ENCODE results near the gene PLCD1. TPM values are rescaled to one million over a fixed set of nuclear protein-coding genes. Genes with fewer than 3 reads are reported as not detected.
"Not testable (repeated sequence)": the region's sequence is repeated elsewhere in the genome, so short reads cannot be mapped to it uniquely, and the experiment has no call there.

The PLCD1 gene
- 10 to 100 TPM; 11.6 to 18.0 (median 12.1) TPM for polyA plus RNA-seq

GRCh38 chr3:38029400-38030125, at the start of gene PLCD1:
PLCD1 (minus strand) TSS chr3:38029642; CDS start chr3:38029539, 103 bp downstream.
- peaks cover 0 to 10% (median 3%) of the 10 kb centered on the region in 3 donors for H3K27me3 Mint-ChIP-seq (ENCODE audit: low read depth in 3 of 3)

DNA sequence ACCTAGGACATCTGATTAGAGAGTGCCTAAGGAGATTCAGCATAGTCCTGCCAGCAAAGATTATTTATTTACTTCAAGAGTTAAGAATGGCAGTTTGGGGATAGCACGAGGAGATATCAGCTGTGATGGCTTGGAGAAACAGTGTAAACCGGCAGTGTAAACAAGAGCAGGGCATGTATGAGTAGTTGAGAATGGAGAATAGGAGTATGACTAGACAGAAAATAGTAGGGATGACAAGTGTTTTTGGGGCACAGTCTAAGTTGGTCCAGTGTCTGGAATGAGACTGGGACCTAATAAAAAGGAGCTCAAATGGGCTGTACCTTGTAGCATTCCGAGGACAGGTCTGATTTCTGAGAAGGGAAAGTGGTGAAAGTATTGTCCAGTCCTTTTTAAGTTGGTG, 47.6 kb upstream of the PLCD1 start:
- not testable (repeated sequence) for DNase-seq; H3K9me3 Mint-ChIP-seq; H3K27me3 Mint-ChIP-seq (ENCODE audit: low read depth in 3 of 3); H3K4me1 Mint-ChIP-seq; H3K27ac Mint-ChIP-seq; H3K4me3 Mint-ChIP-seq; H3K36me3 Mint-ChIP-seq

More at GRCh38 chr3:38029400-38030125, at the start of gene PLCD1:
- H3K4me1 Mint-ChIP-seq: peaks cover 19 to 27% of the 10 kb centered on the region in 2 donors
- H3K27ac Mint-ChIP-seq: peak within 1 kb of the TSS in 1 of 6 donors; percentile 71
- DNase-seq: peak; percentile 48 to 67 (median 54)
- H3K36me3 Mint-ChIP-seq: peaks cover 0 to 3% (median 0%) of the 10 kb centered on the region in 3 donors
- H3K4me3 Mint-ChIP-seq: peak within 1 kb of the TSS; percentile 61 to 85 (median 75)
- H3K9me3 Mint-ChIP-seq: peaks cover 0 to 2% (median 0%) of the 10 kb centered on the region in 6 donors

DNA sequence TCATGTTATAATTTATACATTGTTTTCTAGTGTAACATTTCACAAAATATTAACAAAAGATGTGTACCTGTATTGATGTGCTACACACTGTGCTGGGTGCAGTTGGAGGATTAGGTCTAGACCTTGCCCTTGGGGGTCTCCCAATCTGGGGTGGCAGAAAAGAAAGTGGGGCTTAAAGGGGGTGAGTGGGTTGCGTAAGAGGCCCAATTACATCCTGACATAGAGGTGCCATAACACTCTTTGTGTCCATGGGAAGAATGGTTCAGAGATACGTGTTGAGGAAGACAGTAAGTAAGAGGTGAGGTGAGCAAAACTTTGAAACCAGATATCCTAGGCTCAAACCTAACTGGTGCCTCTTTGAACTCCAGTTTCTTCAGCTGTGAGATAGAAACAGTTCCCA, 40.6 kb upstream of the PLCD1 start:
- Mint-ChIP-seq H3K36me3 (peaks cover 4 to 18% (median 8%) of the 10 kb centered on the region in 3 donors), H3K4me3 (no peak overlapping the region), H3K27ac (no peak overlapping the region), H3K27me3 (ENCODE audit: low read depth in 3 of 3) (peaks cover 0 to 2% (median 1%) of the 10 kb centered on the region in 3 donors), H3K9me3 (no peaks in the 10 kb centered on the region), H3K4me1 (no peaks in the 10 kb centered on the region)
- DNase-seq: no peak

- Mint-ChIP-seq H3K4me3 (no peak overlapping the region), H3K36me3 (peaks cover 4 to 18% (median 16%) of the 10 kb centered on the region in 3 donors), H3K27ac (no peak overlapping the region), H3K9me3 (no peaks in the 10 kb centered on the region), H3K27me3 (ENCODE audit: low read depth in 3 of 3) (peaks cover 0 to 2% (median 1%) of the 10 kb centered on the region in 3 donors), H3K4me1 (no peaks in the 10 kb centered on the region)
- DNase-seq: no peak
Observed at GRCh38 chr3:38067508-38068233, 38.2 kb upstream of the PLCD1 start.

DNA sequence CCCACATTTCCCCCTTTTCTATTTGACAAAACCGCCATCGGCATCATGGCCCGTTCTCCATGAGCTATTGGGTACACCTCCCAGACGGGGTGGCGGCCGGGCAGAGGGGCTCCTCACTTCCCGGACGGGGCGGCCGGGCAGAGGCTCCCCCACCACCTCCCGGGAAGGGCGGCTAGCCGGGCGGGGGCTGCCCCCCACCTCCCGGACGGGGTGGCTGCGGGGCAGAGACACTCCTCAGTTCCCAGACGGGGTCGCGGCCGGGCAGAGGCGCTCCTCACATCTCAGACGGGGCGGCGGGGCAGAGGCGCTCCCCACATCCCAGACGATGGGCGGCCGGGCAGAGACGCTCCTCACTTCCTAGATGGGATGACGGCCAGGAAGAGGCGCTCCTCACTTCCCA, 35.0 kb upstream of the PLCD1 start:
- H3K36me3 Mint-ChIP-seq: peaks cover 8 to 26% (median 26%) of the 10 kb centered on the region in 3 donors
- not testable (repeated sequence) for H3K4me3 Mint-ChIP-seq; H3K9me3 Mint-ChIP-seq; H3K27me3 Mint-ChIP-seq (ENCODE audit: low read depth in 3 of 3); H3K27ac Mint-ChIP-seq; DNase-seq; H3K4me1 Mint-ChIP-seq

DNA sequence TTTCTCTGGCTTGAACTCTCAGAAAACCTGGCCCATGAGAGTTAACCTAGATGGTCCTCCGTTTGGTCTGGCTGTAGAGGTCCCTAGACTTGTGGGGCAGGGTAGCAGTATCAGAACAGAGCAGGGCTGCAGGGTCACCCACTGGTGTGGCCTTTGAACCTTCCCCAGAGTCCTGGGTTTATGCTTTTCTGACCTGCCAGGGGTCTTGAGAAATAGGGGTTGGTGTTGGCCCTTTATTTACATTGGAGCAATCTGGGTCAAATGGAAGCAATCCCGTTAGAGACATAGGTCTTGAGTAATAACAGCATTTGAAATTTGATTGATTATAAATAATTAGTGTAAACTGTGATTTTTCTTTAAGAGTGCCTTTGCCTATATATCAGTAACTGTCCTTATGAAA, 33.4 kb upstream of the PLCD1 start:
- H3K27me3 Mint-ChIP-seq (ENCODE audit: low read depth in 3 of 3): peaks cover 0 to 6% (median 1%) of the 10 kb centered on the region in 3 donors

DNA sequence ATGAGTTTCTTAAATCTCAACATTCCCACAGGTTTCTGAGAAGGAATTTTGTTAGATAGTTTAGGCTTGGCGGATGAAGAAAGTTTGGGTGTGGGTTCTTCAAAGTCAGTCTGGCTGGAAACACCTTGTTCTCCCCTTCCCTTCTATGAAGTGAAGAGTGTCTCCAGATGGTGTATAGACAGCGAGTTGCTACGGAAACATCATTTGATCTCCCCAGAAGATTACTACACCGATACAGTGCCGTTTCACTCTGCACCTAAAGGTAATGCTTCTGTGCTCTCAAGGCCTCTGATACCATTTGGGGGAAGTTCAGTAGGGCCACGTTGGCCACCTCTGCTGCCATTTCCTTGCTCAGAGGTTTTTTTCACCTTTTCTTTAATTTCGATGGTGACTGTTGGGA, 30.1 kb upstream of the PLCD1 start:
- Mint-ChIP-seq H3K4me1 (peaks cover 0 to 8% of the 10 kb centered on the region in 2 donors), H3K36me3 (peaks cover 4 to 18% (median 8%) of the 10 kb centered on the region in 3 donors), H3K4me3 (no peak overlapping the region), H3K27ac (no peak overlapping the region), H3K9me3 (no peaks in the 10 kb centered on the region), H3K27me3 (ENCODE audit: low read depth in 3 of 3) (peaks cover 0 to 6% (median 0%) of the 10 kb centered on the region in 3 donors)
- no peak for DNase-seq

More for the DNA sequence above, 33.4 kb upstream of the PLCD1 start:
- H3K4me1 Mint-ChIP-seq: no peaks in the 10 kb centered on the region
- no peaks in the 10 kb centered on the region for H3K9me3 Mint-ChIP-seq
- no peak for DNase-seq
- no peak overlapping the region for H3K27ac Mint-ChIP-seq
- H3K4me3 Mint-ChIP-seq: no peak overlapping the region
- peaks cover 8 to 26% (median 22%) of the 10 kb centered on the region in 3 donors for H3K36me3 Mint-ChIP-seq

DNA sequence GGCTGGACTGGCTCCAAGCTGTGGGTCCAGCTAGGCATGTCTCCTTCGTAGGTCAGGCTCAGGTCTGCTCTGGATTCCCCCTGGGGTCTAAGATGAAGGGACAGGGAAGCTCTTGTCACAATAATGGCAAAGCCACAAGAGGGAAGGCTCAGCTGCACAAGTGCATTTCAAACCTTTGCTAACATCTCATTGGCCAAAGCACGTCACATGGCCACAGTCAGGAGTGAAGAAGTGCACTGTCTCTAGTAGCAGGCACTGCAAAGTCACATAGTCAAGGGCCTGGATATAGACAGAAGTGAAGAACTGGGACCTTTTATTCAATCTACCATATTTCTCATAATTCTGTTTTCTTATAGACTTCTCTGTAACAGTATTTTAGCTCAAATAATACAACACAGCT, 29.7 kb upstream of the PLCD1 start:
- no peak overlapping the region for H3K4me3 Mint-ChIP-seq

GRCh38 chr3:38054499-38055001, 25.1 kb upstream of the PLCD1 start:
- Mint-ChIP-seq H3K36me3 (peaks cover 0 to 10% (median 5%) of the 10 kb centered on the region in 3 donors), H3K4me3 (no peak overlapping the region), H3K9me3 (no peaks in the 10 kb centered on the region), H3K4me1 (peaks cover 0 to 8% of the 10 kb centered on the region in 2 donors), H3K27me3 (ENCODE audit: low read depth in 3 of 3) (peaks cover 3 to 4% (median 3%) of the 10 kb centered on the region in 3 donors), H3K27ac (peak overlapping the region in 1 of 6 donors; percentile 27)
- no peak for DNase-seq

More for the DNA sequence above, 29.7 kb upstream of the PLCD1 start:
- Mint-ChIP-seq H3K27ac (no peak overlapping the region), H3K27me3 (ENCODE audit: low read depth in 3 of 3) (peaks cover 0 to 6% (median 0%) of the 10 kb centered on the region in 3 donors), H3K36me3 (peaks cover 4 to 18% (median 8%) of the 10 kb centered on the region in 3 donors), H3K4me1 (peaks cover 0 to 8% of the 10 kb centered on the region in 2 donors), H3K9me3 (no peaks in the 10 kb centered on the region)
- DNase-seq: no peak

DNA sequence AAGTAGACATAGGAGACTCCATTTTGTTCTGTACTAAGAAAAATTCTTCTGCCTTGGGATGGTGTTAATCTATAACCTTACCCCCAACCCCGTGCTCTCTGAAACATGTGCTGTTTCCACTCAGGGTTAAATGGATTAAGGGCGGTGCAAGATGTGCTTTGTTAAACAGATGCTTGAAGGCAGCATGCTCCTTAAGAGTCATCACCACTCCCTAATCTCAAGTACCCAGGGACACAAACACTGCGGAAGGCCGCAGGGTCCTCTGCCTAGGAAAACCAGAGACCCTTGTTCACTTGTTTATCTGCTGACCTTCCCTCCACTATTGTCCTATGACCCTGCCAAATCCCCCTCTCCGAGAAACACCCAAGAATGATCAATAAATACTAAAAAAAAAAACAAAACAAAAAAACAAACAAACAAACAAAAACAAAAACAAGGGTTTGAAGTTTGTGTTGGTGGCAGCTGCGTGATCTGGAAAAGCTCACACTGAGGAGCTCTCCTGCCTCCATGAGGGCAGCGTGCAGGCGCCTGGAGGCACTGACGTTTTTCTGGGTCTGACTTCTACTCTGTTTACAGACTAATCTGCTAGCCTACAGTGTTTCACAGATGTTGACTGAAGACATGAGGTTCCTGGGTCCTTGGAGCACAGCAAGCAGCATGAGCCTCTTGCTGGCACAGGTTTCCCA, 24.5 kb upstream of the PLCD1 start:
- H3K9me3 Mint-ChIP-seq, H3K27ac Mint-ChIP-seq: not testable (repeated sequence)

GRCh38 chr3:38053286-38053685, 23.8 kb upstream of the PLCD1 start:
- not testable (repeated sequence) for H3K9me3 Mint-ChIP-seq; H3K27ac Mint-ChIP-seq; DNase-seq; H3K27me3 Mint-ChIP-seq (ENCODE audit: low read depth in 3 of 3); H3K4me1 Mint-ChIP-seq; H3K4me3 Mint-ChIP-seq
- H3K36me3 Mint-ChIP-seq: peaks cover 11 to 13% (median 11%) of the 10 kb centered on the region in 3 donors

More for the DNA sequence above, 24.5 kb upstream of the PLCD1 start:
- H3K4me3 Mint-ChIP-seq; DNase-seq; H3K27me3 Mint-ChIP-seq (ENCODE audit: low read depth in 3 of 3); H3K4me1 Mint-ChIP-seq: not testable (repeated sequence)
- H3K36me3 Mint-ChIP-seq: peaks cover 5 to 11% (median 10%) of the 10 kb centered on the region in 3 donors

- Mint-ChIP-seq H3K27ac (no peak overlapping the region), H3K27me3 (ENCODE audit: low read depth in 3 of 3) (peaks cover 1 to 4% (median 3%) of the 10 kb centered on the region in 3 donors), H3K36me3 (peaks cover 11 to 29% (median 20%) of the 10 kb centered on the region in 3 donors), H3K9me3 (no peaks in the 10 kb centered on the region), H3K4me3 (no peak overlapping the region), H3K4me1 (peaks cover 0 to 8% of the 10 kb centered on the region in 2 donors)
- no peak for DNase-seq
Observed at GRCh38 chr3:38051131-38051530, 21.7 kb upstream of the PLCD1 start.

DNA sequence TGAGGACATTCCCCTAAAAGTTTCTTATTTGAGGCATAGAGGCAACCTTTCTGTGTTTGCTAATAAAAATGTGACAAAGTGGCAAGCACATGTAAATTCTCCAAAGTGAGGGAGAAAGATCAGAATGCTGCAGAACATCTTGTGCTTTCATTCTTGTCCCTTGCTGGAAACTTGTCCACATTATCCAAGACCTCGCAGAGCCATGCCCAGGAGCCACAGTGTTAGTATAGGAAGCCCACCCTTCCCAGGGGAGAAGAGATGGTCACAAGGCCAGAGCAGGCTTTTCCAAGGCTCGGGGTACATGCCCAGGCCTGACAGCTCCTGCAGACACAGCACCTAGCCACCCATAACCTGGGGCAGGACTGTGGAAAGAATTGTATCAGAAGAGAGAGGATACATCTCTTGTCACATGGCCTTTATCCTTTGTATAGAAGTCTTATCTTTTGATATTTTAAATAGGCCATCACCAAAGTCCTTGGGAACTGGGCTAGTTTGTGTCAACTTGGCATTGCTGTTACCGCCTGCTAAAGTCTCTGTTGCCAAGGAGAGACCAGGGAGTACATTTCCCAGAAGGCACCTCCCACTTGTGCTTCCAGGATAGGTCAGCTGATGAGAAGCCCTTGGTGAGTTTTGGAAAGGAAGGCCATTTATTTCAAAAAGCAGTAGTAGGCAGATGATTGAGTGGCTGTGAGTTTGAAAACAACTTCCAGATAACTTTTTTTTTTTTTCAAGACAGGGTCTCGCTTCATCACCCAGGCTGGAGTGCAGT, 20.1 kb upstream of the PLCD1 start:
- H3K9me3 Mint-ChIP-seq: no peaks in the 10 kb centered on the region
- H3K4me1 Mint-ChIP-seq: no peaks in the 10 kb centered on the region
- H3K4me3 Mint-ChIP-seq: no peak overlapping the region
- no peak overlapping the region for H3K27ac Mint-ChIP-seq
- no peak for DNase-seq
- peaks cover 15 to 35% (median 29%) of the 10 kb centered on the region in 3 donors for H3K36me3 Mint-ChIP-seq
- H3K27me3 Mint-ChIP-seq (ENCODE audit: low read depth in 3 of 3): peaks cover 1 to 4% (median 3%) of the 10 kb centered on the region in 3 donors
